PFSK-1 (cell line): ENCODE results near the gene HIP1.

Experiments used
- FOXP2 ChIP-seq: optimal IDR thresholded peaks from 2 replicates; pipeline ENCODE3; 2011; ENCODE audit warnings: borderline replicate concordance, control low read depth, inconsistent platforms; ENCODE audit not compliant: insufficient read depth; ENCODE audit errors: extremely low read length, extremely low read depth
- POLR2AphosphoS5 ChIP-seq: IDR thresholded peaks from 2 replicates; pipeline ENCODE4 v1.6.1; 2012; ENCODE audit warnings: low read depth, mild to moderate bottlenecking, control low read depth, low read length, moderate library complexity
- SIN3A ChIP-seq: IDR thresholded peaks from 2 replicates; pipeline ENCODE4 v1.6.1; 2012; ENCODE audit warnings: mild to moderate bottlenecking, low read length, moderate library complexity, borderline replicate concordance; ENCODE audit not compliant: insufficient read depth
- TAF1 ChIP-seq: IDR thresholded peaks from 2 replicates; pipeline ENCODE4 v1.6.1; 2012; ENCODE audit warnings: low read length, control low read depth, borderline replicate concordance; ENCODE audit not compliant: insufficient read depth
- TF ChIP-seq, protein P1 (sequence below), 2 experiments: IDR thresholded peaks; 2 replicates each; pipeline versions ENCODE4 v1.6.1 to v1.8.0; 2011 to 2012; ENCODE audit warnings: low read depth in 2 of 2, low read length in 2 of 2, control low read depth in 1 of 2, inconsistent platforms in 1 of 2, mild to moderate bottlenecking in 1 of 2, moderate library complexity in 1 of 2; ENCODE audit not compliant: insufficient read depth in 1 of 2

HIP1 gene

DNA sequence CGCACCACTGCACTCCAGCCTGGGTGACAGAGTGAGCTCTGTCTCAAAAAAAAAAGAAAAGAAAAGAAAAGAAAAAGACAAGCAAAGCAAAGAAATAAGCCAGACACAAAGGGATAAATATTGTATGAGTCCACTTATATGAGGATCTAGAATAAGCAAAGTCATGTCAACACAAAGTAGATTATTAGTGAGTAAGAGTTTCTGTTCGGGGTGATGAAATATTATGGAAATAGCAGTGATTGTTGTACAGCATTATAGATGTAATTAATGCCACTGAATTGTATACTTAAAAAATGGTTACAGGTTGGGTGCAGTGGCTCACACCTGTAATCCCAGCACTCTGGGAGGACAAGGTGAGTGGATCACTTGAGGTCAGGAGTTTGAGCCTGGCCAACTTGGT lies 83.2 kb downstream of the HIP1 start:
- TF ChIP-seq, protein P1, sequence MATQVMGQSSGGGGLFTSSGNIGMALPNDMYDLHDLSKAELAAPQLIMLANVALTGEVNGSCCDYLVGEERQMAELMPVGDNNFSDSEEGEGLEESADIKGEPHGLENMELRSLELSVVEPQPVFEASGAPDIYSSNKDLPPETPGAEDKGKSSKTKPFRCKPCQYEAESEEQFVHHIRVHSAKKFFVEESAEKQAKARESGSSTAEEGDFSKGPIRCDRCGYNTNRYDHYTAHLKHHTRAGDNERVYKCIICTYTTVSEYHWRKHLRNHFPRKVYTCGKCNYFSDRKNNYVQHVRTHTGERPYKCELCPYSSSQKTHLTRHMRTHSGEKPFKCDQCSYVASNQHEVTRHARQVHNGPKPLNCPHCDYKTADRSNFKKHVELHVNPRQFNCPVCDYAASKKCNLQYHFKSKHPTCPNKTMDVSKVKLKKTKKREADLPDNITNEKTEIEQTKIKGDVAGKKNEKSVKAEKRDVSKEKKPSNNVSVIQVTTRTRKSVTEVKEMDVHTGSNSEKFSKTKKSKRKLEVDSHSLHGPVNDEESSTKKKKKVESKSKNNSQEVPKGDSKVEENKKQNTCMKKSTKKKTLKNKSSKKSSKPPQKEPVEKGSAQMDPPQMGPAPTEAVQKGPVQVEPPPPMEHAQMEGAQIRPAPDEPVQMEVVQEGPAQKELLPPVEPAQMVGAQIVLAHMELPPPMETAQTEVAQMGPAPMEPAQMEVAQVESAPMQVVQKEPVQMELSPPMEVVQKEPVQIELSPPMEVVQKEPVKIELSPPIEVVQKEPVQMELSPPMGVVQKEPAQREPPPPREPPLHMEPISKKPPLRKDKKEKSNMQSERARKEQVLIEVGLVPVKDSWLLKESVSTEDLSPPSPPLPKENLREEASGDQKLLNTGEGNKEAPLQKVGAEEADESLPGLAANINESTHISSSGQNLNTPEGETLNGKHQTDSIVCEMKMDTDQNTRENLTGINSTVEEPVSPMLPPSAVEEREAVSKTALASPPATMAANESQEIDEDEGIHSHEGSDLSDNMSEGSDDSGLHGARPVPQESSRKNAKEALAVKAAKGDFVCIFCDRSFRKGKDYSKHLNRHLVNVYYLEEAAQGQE (IDR thresholded peaks at IDR 0.05; ENCODE audit: insufficient read depth in 1 of 2, low read depth in 2 of 2, low read length in 2 of 2): no peak
- TF ChIP-seq TAF1: no peak
- TF ChIP-seq SIN3A: no peak
- TF ChIP-seq FOXP2: no peak
- no peak for TF ChIP-seq POLR2AphosphoS5

DNA sequence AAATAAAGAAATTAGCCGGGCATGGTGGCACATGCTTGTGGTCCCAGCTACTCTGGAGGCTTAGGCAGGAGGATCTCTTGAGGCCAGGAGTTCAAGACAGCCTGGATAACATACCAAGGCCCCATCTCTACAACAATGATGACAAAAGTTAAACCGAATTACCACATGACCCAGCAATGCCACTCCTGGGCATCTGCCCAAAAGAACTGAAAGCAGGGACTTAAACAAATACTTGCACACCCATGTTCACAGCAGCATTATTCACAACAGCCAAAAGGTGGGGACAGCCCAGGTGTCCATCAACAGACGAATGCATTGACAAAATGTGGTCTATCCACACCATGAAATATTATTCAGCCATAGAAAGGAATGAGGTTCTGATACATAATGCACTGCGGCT lies 83.9 kb downstream of the HIP1 start:
- TF ChIP-seq TAF1 (no peak), POLR2AphosphoS5 (no peak), SIN3A (no peak), FOXP2 (no peak)
- TF ChIP-seq, protein P1 (IDR thresholded peaks at IDR 0.05; ENCODE audit: insufficient read depth in 1 of 2, low read depth in 2 of 2, low read length in 2 of 2): no peak

DNA sequence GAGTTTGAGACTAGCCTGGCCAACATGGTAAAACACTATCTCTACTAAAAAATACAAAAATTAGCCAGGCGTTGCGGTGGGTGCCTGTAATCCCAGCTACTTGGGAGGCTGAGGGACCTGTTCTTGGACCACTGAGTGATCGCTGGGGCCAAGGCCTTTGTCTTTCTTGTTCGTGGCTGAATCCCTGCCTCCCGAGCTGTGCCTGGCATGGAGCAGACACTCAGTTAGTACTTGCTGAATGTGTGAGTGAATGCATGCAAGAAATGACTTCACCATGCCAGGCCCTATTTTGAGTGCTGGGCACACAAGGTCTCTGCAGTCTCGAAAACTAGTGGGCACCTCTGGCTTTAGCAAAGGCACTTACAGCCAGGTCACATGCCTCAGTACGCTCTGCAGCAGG lies 85.1 kb downstream of the HIP1 start:
- TF ChIP-seq SIN3A: no peak
- TF ChIP-seq TAF1: no peak
- TF ChIP-seq, protein P1 (IDR thresholded peaks at IDR 0.05; ENCODE audit: insufficient read depth in 1 of 2, low read depth in 2 of 2, low read length in 2 of 2): no peak
- TF ChIP-seq FOXP2: no peak
- no peak for TF ChIP-seq POLR2AphosphoS5

DNA sequence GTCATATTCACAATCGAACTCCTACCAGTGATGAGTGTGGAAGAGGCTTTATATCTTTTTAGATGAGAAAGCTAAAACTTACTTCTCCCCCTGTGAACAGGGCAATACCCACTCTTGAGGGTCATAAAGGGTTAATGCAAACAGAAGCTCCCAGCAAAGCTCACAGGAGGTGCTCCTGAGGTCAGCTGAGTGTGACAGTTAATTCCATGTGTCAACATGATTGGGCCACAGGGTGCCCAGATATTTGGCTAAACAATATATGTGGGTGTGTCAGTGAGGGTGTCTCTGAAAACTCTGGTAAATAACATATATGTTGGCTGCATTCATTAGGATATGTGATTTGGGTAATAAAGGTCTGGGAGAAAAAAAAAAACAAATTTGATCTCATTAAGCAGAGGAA lies 86.0 kb downstream of the HIP1 start:
- TF ChIP-seq FOXP2: no peak
- no peak for TF ChIP-seq POLR2AphosphoS5
- no peak for TF ChIP-seq SIN3A
- TF ChIP-seq, protein P1 (IDR thresholded peaks at IDR 0.05; ENCODE audit: insufficient read depth in 1 of 2, low read depth in 2 of 2, low read length in 2 of 2): no peak
- TF ChIP-seq TAF1: no peak

DNA sequence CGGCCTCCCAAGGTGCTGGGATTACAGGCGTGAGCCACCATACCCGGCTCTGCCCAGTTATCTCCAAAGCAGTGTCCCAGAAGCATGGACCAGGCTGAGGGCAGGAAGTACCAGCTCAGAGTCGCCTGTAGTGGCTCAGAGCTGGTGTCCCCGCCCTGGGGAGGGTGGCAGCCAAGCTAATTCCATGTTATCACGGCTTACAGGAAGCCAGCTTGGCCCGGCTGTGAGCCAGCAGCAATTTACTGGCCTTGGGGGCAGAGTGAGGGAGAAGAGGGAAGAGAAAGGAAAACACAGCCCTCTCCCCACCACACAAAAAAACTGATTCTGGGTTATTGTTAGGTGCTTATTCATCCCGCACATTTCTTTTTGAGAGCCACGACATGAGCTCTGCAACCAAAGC lies 88.1 kb downstream of the HIP1 start:
- no peak for TF ChIP-seq SIN3A
- no peak for TF ChIP-seq FOXP2
- TF ChIP-seq, protein P1 (IDR thresholded peaks at IDR 0.05; ENCODE audit: insufficient read depth in 1 of 2, low read depth in 2 of 2, low read length in 2 of 2): no peak
- TF ChIP-seq POLR2AphosphoS5: no peak
- TF ChIP-seq TAF1: no peak
